ENCODE results near the gene OR2F2. TPM values are rescaled to one million over a fixed set of nuclear protein-coding genes. Genes with fewer than 3 reads are reported as not detected.
A peak's percentile ranks its signal among the peaks of the same experiment; 100 is the strongest.

OR2F2 gene
- total RNA-seq, 2 donors from 2014 or later = not detected

DNA sequence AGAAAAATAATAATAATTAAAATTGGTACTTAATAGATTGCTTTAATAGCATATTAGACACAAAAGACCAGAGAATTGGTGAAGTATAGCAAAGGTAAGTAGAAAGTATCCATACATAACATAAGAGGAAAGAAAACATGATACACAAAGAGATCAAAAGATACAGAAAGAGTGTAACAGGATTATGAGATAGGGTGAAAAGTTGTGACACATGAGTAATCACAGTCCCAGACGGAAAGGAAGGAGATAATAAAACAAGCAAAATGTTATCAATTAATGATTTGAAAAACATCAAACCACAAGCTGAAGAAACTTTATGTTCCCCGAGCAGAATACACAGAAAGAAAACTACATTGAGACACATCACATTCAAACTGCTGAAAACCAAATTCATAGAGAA, 43.6 kb upstream of the OR2F2 start:
- peaks cover 0 to 2% of the 10 kb centered on the region in 2 donors for H3K4me1 ChIP-seq (ENCODE audit: control insufficient read depth in 1 of 2, low read depth in 2 of 2)
- peaks cover 7% of the 10 kb centered on the region for H3K9me3 ChIP-seq
- H3K27me3 ChIP-seq (replicated peaks; ENCODE audit: insufficient read depth) = no peaks in the 10 kb centered on the region
- ATAC-seq (ENCODE audit: insufficient number of reproducible peaks, low FRiP score, low read depth) (no peak), DNase-seq (ENCODE audit: low spot score) (no peak)
- no peak overlapping the region for H3K4me3 ChIP-seq
- TF ChIP-seq, protein P1, sequence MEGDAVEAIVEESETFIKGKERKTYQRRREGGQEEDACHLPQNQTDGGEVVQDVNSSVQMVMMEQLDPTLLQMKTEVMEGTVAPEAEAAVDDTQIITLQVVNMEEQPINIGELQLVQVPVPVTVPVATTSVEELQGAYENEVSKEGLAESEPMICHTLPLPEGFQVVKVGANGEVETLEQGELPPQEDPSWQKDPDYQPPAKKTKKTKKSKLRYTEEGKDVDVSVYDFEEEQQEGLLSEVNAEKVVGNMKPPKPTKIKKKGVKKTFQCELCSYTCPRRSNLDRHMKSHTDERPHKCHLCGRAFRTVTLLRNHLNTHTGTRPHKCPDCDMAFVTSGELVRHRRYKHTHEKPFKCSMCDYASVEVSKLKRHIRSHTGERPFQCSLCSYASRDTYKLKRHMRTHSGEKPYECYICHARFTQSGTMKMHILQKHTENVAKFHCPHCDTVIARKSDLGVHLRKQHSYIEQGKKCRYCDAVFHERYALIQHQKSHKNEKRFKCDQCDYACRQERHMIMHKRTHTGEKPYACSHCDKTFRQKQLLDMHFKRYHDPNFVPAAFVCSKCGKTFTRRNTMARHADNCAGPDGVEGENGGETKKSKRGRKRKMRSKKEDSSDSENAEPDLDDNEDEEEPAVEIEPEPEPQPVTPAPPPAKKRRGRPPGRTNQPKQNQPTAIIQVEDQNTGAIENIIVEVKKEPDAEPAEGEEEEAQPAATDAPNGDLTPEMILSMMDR (IDR thresholded peaks at IDR 0.05) = no peak
- no peak overlapping the region for H3K27ac ChIP-seq
- H3K36me3 ChIP-seq = no peaks in the 10 kb centered on the region

DNA sequence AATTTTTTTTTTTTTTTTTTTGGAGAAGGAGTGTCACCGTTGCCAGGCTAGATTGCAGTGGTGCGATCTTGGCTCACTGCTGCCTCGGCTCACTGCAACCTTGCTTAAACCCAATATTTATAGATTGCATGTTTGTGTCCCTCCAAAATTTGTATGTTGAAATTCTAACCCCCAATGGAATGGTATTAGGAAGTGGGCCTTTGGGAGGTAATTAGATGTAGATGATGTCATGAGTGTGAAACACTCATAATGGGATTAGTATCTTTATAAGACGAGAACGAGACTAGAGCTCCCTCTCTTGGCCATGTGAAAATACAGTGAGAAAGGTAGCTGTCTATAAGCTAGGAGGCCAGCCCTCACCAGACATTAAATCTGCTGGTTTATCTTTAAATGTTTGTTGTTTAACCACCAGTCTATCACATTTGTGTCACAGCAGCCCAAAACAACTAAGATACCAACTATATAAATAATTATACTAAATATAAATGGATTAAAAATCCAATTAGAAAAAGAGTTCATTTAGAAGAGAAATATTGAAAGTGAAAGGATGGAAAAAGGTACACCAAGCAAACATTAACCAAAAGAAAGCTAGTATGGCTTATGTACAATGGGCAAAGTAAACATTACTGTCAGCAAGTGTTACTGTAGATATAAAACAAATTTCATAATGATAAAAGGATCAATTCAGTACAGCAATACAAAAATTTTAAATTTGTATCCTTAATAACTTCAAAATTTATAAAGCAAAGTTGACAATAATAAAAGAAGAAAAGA, 42.3 kb upstream of the OR2F2 start:
- ATAC-seq (ENCODE audit: insufficient number of reproducible peaks, low FRiP score, low read depth) = no peak
- Histone ChIP-seq H3K9me3 (peaks cover 7% of the 10 kb centered on the region), H3K4me3 (no peak overlapping the region)

DNA sequence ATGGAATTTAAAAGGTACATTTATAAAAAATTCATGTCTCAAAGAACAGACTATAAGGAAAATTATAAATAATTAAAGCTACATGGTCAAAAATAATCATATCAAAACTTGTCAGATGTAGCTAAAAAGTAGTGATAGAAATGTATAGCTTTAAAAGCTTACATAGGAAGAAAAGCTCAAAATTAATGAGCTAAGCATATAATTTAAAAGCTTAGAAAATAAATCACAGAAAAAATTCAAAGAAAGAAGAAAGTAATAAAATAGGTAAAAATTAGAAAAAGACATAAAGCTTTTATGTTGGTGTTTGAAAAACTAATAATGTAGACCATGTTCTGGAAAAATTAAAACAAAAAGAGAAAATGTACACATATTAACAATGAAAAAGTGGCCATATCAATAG, 38.4 kb upstream of the OR2F2 start:
- ATAC-seq (ENCODE audit: insufficient number of reproducible peaks, low FRiP score, low read depth) (no peak), DNase-seq (ENCODE audit: low spot score) (no peak)
- Histone ChIP-seq H3K27me3 (replicated peaks; ENCODE audit: insufficient read depth) (no peaks in the 10 kb centered on the region), H3K9me3 (peaks cover 4% of the 10 kb centered on the region), H3K27ac (no peak overlapping the region), H3K36me3 (no peaks in the 10 kb centered on the region), H3K4me3 (no peak overlapping the region), H3K4me1 (ENCODE audit: control insufficient read depth in 1 of 2, low read depth in 2 of 2) (peaks cover 12 to 24% of the 10 kb centered on the region in 2 donors)
- TF ChIP-seq, protein P1 (IDR thresholded peaks at IDR 0.05) = no peak

More for the DNA sequence above, 42.3 kb upstream of the OR2F2 start:
- Histone ChIP-seq H3K36me3 (no peaks in the 10 kb centered on the region), H3K27me3 (replicated peaks; ENCODE audit: insufficient read depth) (no peaks in the 10 kb centered on the region), H3K4me1 (ENCODE audit: control insufficient read depth in 1 of 2, low read depth in 2 of 2) (no peaks in the 10 kb centered on the region), H3K27ac (no peak overlapping the region)
- TF ChIP-seq, protein P1 (IDR thresholded peaks at IDR 0.05) = no peak
- DNase-seq (ENCODE audit: low spot score) = no peak

DNA sequence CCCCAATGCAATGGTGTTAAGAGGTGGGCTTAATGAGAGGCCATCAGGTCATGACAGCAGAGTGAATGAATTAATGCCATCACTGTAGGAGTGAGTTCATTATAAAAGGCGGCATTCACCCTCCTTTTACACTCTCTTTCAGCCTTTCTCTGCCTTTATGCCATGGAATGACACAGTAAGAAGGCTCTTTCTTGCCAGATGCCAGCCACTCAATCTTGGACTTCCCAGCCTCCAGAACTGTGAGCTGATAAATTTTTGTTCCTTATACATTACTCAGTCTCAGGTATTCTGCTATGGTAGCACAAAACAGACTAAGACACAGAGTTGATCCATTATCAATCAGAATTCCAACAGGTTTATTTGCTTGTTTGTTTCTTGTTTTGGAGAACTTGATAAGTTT, 36.2 kb upstream of the OR2F2 start:
- no peaks in the 10 kb centered on the region for H3K36me3 ChIP-seq
- no peak overlapping the region for H3K4me3 ChIP-seq
- TF ChIP-seq, protein P1 (IDR thresholded peaks at IDR 0.05) = no peak
- ATAC-seq (ENCODE audit: insufficient number of reproducible peaks, low FRiP score, low read depth) (no peak), DNase-seq (ENCODE audit: low spot score) (no peak)
- no peak overlapping the region for H3K27ac ChIP-seq
- H3K9me3 ChIP-seq = no peaks in the 10 kb centered on the region
- peaks cover 12 to 24% of the 10 kb centered on the region in 2 donors for H3K4me1 ChIP-seq (ENCODE audit: control insufficient read depth in 1 of 2, low read depth in 2 of 2)
- no peaks in the 10 kb centered on the region for H3K27me3 ChIP-seq (replicated peaks; ENCODE audit: insufficient read depth)

DNA sequence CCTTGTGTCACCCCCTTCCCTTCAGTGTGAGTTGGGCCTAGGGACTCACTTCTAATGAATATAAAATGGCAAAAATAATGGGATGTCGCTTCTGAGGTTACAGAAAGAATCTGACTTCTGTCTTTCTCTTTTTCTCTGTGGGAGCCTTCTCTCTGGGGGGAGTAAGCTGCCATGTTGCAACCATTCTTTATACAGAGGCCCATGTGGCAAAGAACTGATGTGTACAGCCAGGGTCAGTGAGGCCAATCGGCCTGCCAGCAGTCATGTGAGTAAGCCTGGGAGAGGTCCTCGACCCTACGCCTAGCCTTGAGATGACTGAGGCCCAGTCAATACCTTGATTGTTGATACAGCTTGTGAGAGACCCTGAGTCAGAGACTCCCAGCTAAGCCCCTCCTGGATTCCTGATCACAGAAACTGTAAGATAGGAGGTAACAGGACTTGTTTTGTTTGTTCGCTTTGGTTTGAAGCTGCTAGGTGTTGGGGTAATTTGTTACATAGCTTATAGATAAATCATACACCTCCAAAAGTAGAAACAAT, 34.7 kb upstream of the OR2F2 start:
- no peaks in the 10 kb centered on the region for H3K9me3 ChIP-seq
- peak overlapping the region; percentile 79 for H3K4me3 ChIP-seq
- H3K27ac ChIP-seq = peak overlapping the region; percentile 78 to 89
- ATAC-seq (ENCODE audit: insufficient number of reproducible peaks, low FRiP score, low read depth) = no peak
- H3K27me3 ChIP-seq (replicated peaks; ENCODE audit: insufficient read depth) = no peaks in the 10 kb centered on the region
- TF ChIP-seq, protein P1 (IDR thresholded peaks at IDR 0.05) = no peak
- peaks cover 12 to 24% of the 10 kb centered on the region in 2 donors for H3K4me1 ChIP-seq (ENCODE audit: control insufficient read depth in 1 of 2, low read depth in 2 of 2)
- no peak for DNase-seq (ENCODE audit: low spot score)
- H3K36me3 ChIP-seq = no peaks in the 10 kb centered on the region

Data from thoracic aorta (tissue), 2 donors.